ENCODE measurements around the gene FAM209B. TPM values are rescaled to one million over a fixed set of nuclear protein-coding genes. Genes with fewer than 3 reads are reported as not detected.

Gene FAM209B
- total and polyA plus RNA-seq, 7 donors, result 0.44 TPM; not detected in 6

- WGBS, 2 donors, result 88 to 94% methylated on average over 9 of the region's 9 CpGs
- TF ChIP-seq POLR2AphosphoS5 (IDR thresholded peaks at IDR 0.05), result no peak
- no peak for TF ChIP-seq CTCF (IDR thresholded peaks at IDR 0.05)
- TF ChIP-seq EP300 (IDR thresholded peaks at IDR 0.05), result no peak
- TF ChIP-seq POLR2A (IDR thresholded peaks at IDR 0.05), result no peak
- Histone ChIP-seq H3K27me3 (no peaks in the 10 kb centered on the region), H3K27ac (no peak overlapping the region), H3K9me3 (no peaks in the 10 kb centered on the region), H3K4me3 (no peak overlapping the region), H3K36me3 (no peaks in the 10 kb centered on the region), H3K4me1 (no peaks in the 10 kb centered on the region)
- DNase-seq, result no peak
- intact Hi-C loops (cut with DNase I), result no loop called here
Observed at GRCh38 chr20:56504373-56505005, 28.6 kb upstream of the FAM209B start.

- DNase-seq, result no peak
- no peaks in the 10 kb centered on the region for H3K4me1 ChIP-seq
- 65 to 79% methylated on average over 3 of the region's 3 CpGs for WGBS, 2 donors
- no peaks in the 10 kb centered on the region for H3K36me3 ChIP-seq
- no peak overlapping the region for H3K4me3 ChIP-seq
- TF ChIP-seq CTCF (IDR thresholded peaks at IDR 0.05) (no peak), POLR2AphosphoS5 (IDR thresholded peaks at IDR 0.05) (no peak), POLR2A (IDR thresholded peaks at IDR 0.05) (no peak), EP300 (IDR thresholded peaks at IDR 0.05) (no peak)
- no peaks in the 10 kb centered on the region for H3K27me3 ChIP-seq
- no peaks in the 10 kb centered on the region for H3K9me3 ChIP-seq
- intact Hi-C loops (cut with DNase I), result no loop called here
- no peak overlapping the region for H3K27ac ChIP-seq
Observed at GRCh38 chr20:56506103-56506502, 26.9 kb upstream of the FAM209B start.

- TF ChIP-seq POLR2AphosphoS5 (IDR thresholded peaks at IDR 0.05) (no peak), CTCF (IDR thresholded peaks at IDR 0.05) (no peak), POLR2A (IDR thresholded peaks at IDR 0.05) (no peak), EP300 (IDR thresholded peaks at IDR 0.05) (no peak)
- peaks cover 0 to 36% (median 23%) of the 10 kb centered on the region in 4 donors for H3K4me1 ChIP-seq
- H3K27me3 ChIP-seq, result no peaks in the 10 kb centered on the region
- DNase-seq, result no peak
- no peak overlapping the region for H3K27ac ChIP-seq
- H3K4me3 ChIP-seq, result no peak overlapping the region
- intact Hi-C loops (cut with DNase I), result no loop called here
- 96 to 97% methylated on average over 10 of the region's 10 CpGs for WGBS, 2 donors
- peaks cover 0 to 15% (median 7%) of the 10 kb centered on the region in 4 donors for H3K36me3 ChIP-seq
- H3K9me3 ChIP-seq, result no peaks in the 10 kb centered on the region
Observed at GRCh38 chr20:56511926-56512325, 21.1 kb upstream of the FAM209B start.

- H3K27ac ChIP-seq, result peak overlapping the region in 2 of 4 donors; percentile 22 to 35
- H3K4me3 ChIP-seq, result no peak overlapping the region
- intact Hi-C loops (cut with DNase I), result no loop called here
- peaks cover 0 to 42% (median 25%) of the 10 kb centered on the region in 4 donors for H3K4me1 ChIP-seq
- H3K9me3 ChIP-seq, result no peaks in the 10 kb centered on the region
- WGBS, 2 donors, result 92 to 94% methylated on average over 22 of the region's 22 CpGs
- no peak for DNase-seq
- no peaks in the 10 kb centered on the region for H3K27me3 ChIP-seq
- peaks cover 4 to 30% (median 15%) of the 10 kb centered on the region in 4 donors for H3K36me3 ChIP-seq
- TF ChIP-seq POLR2AphosphoS5 (IDR thresholded peaks at IDR 0.05) (no peak), CTCF (IDR thresholded peaks at IDR 0.05) (no peak), POLR2A (IDR thresholded peaks at IDR 0.05) (no peak), EP300 (IDR thresholded peaks at IDR 0.05) (no peak)
Observed at GRCh38 chr20:56513161-56514150, 19.6 kb upstream of the FAM209B start.

Measured in sigmoid colon (tissue), 7 donors.